ENCODE measurements around the gene DCP2. TPM values are rescaled to one million over a fixed set of nuclear protein-coding genes. Genes with fewer than 3 reads are reported as not detected.

Gene DCP2
- total and polyA plus RNA-seq, 10 of the 15 experiments (the other 5 are each of a cell fraction or from before 2014, with no cell fraction given) = 23.4 to 81.6 (median 47.4) TPM

GRCh38 chr5:112975721-112976431, 722 bp upstream of the DCP2 start (continued):
- TF ChIP-seq PKNOX1 (IDR thresholded peaks at IDR 0.05) = no peak
- TF ChIP-seq FOXM1 (IDR thresholded peaks at IDR 0.05; ENCODE audit: low read depth, low read length) = no peak
- TF ChIP-seq DPF2 (IDR thresholded peaks at IDR 0.05) = no peak
- TF ChIP-seq RAD51 (IDR thresholded peaks at IDR 0.05) = no peak
- no peak for TF ChIP-seq BCL3 (IDR thresholded peaks at IDR 0.05; ENCODE audit: borderline replicate concordance, insufficient read depth, low read depth, low read length, poor library complexity, severe bottlenecking)
- TF ChIP-seq YY1 (IDR thresholded peaks at IDR 0.05; ENCODE audit: low read depth, low read length) = peak; percentile 62
- no peak for TF ChIP-seq USF2 (IDR thresholded peaks at IDR 0.05; ENCODE audit: borderline replicate concordance, low read depth, low read length)
- no peak for TF ChIP-seq JUNB (IDR thresholded peaks at IDR 0.05)
- TF ChIP-seq RCOR1 (conservative IDR thresholded peaks at IDR 0.05; ENCODE audit: low read depth, low read length) = no peak
- no peak for TF ChIP-seq NFIC (IDR thresholded peaks at IDR 0.05; ENCODE audit: low read depth, low read length)
- TF ChIP-seq POLR2A (IDR thresholded peaks at IDR 0.05; ENCODE audit: low read depth, low read length) = no peak
- TF ChIP-seq SREBF1 (IDR thresholded peaks at IDR 0.05; ENCODE audit: low read length) = no peak
- TF ChIP-seq HDAC2 (IDR thresholded peaks at IDR 0.05) = no peak
- 0 out of 2 replicates have a peak, but pooled peaks have one; percentile 15 for TF ChIP-seq BACH1 (IDR thresholded peaks at IDR 0.05; ENCODE audit: borderline replicate concordance)
- TF ChIP-seq ZSCAN29 (IDR thresholded peaks at IDR 0.05) = no peak
- TF ChIP-seq MEF2B (IDR thresholded peaks at IDR 0.05; ENCODE audit: partially characterized antibody, poor library complexity, severe bottlenecking) = peak; percentile 11
- no peak for TF ChIP-seq ZNF24 (IDR thresholded peaks at IDR 0.05)
- TF ChIP-seq BHLHE40 (IDR thresholded peaks at IDR 0.05; ENCODE audit: borderline replicate concordance in 1 of 2, low read depth in 2 of 2, low read length in 1 of 2) = no peak
- TF ChIP-seq RUNX3 (IDR thresholded peaks at IDR 0.05; ENCODE audit: low read length) = no peak
- no peak for TF ChIP-seq ELK1 (IDR thresholded peaks at IDR 0.05; ENCODE audit: low read depth, low read length)
- TF ChIP-seq MTA2 (IDR thresholded peaks at IDR 0.05; ENCODE audit: low read depth) = no peak
- TF ChIP-seq IKZF2 (IDR thresholded peaks at IDR 0.05) = no peak
